Peyer's patch (tissue), 4 donors: ENCODE measurements around the gene THADA. TPM values are rescaled to one million over a fixed set of nuclear protein-coding genes. Genes with fewer than 3 reads are reported as not detected.

ENCODE experiments used
- DNase-seq, 3 donors: peaks; one replicate each; pipeline ENCODE4 v3.0.0-alpha.2; 2017 to 2019
- H3K27ac ChIP-seq, 4 donors: fragments of 200-600 bp; sonication (generic); one replicate each; pipeline ENCODE4 v1.5.1; 2016 to 2019
- H3K27me3 ChIP-seq, 2 donors: fragments of 200-600 bp; sonication (generic); one replicate each; pipeline ENCODE4 v1.5.1; 2019
- H3K36me3 ChIP-seq, 3 donors: fragments of 200-600 bp; sonication (generic); one replicate each; pipeline ENCODE4 v1.5.1; 2016 to 2019
- H3K4me1 ChIP-seq, 4 donors: fragments of 200-600 bp; sonication (generic); one replicate each; pipeline ENCODE4 v1.5.1; 2016 to 2019
- H3K4me3 ChIP-seq, 4 donors: fragments of 200-600 bp; sonication (generic); 1 replicate in 3 of 4; 2 replicates in 1 of 4; pipeline ENCODE4 v1.5.1; 2016 to 2019; ENCODE audit warnings: mild to moderate bottlenecking in 1 of 4
- H3K9me3 ChIP-seq, 4 donors: fragments of 200-600 bp; sonication (generic); one replicate each; pipeline ENCODE4 v1.5.1; 2016 to 2019; ENCODE audit warnings: mild to moderate bottlenecking in 1 of 4
- POLR2A ChIP-seq, 2 donors: fragments of 450-650 bp; IDR thresholded peaks; one replicate each; pipeline ENCODE4 v1.5.1; 2017; ENCODE audit warnings: antibody characterized with exemption in 2 of 2, mild to moderate bottlenecking in 2 of 2, moderate library complexity in 2 of 2
- total RNA-seq, 4 donors: library from RNA; depleted of rRNA; stranded (reverse); fragments of >200 nt; gene quantifications; one replicate each; pipeline ENCODE4 v1.1.0, GENCODE V29; 2016
- TF ChIP-seq, protein P1 (sequence below), 6 experiments: fragments of 450-650 bp in 4 of 6; fragments of 200-600 bp in 2 of 6; sonication (generic) in 1 of 6; IDR thresholded peaks; one replicate each; pipeline ENCODE4 v1.5.1; 2017 to 2019; ENCODE audit warnings: antibody characterized with exemption in 6 of 6, mild to moderate bottlenecking in 3 of 6, moderate library complexity in 1 of 6

The THADA gene
- total RNA-seq, 4 donors from 2014 or later, result 19.3 to 76.7 (median 26.3) TPM

DNA sequence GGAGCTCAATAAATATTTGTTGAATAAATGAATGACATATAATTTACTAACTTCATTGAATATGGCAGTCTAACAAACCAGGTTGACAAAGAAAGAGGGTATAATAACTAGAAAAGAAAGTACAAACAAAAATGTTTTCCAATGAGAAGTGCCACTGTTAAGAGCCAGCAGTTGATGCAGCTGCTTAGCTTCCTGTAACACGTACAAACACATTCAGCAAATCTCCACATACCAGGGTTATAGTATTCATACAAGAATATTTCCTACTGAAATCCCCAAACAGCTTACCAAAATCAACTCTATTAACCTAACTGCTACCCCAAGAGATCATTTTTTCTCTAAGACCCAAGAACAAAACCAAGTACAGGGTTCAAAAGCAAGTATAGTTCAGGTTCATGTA, 77.7 kb downstream of the THADA start:
- TF ChIP-seq POLR2A (IDR thresholded peaks at IDR 0.05), result no peak
- TF ChIP-seq, protein P1, sequence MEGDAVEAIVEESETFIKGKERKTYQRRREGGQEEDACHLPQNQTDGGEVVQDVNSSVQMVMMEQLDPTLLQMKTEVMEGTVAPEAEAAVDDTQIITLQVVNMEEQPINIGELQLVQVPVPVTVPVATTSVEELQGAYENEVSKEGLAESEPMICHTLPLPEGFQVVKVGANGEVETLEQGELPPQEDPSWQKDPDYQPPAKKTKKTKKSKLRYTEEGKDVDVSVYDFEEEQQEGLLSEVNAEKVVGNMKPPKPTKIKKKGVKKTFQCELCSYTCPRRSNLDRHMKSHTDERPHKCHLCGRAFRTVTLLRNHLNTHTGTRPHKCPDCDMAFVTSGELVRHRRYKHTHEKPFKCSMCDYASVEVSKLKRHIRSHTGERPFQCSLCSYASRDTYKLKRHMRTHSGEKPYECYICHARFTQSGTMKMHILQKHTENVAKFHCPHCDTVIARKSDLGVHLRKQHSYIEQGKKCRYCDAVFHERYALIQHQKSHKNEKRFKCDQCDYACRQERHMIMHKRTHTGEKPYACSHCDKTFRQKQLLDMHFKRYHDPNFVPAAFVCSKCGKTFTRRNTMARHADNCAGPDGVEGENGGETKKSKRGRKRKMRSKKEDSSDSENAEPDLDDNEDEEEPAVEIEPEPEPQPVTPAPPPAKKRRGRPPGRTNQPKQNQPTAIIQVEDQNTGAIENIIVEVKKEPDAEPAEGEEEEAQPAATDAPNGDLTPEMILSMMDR (IDR thresholded peaks at IDR 0.05), result no peak
- Histone ChIP-seq H3K4me3 (no peak overlapping the region), H3K36me3 (no peaks in the 10 kb centered on the region), H3K4me1 (peaks cover 0 to 16% (median 0%) of the 10 kb centered on the region in 4 donors), H3K9me3 (no peaks in the 10 kb centered on the region), H3K27me3 (no peaks in the 10 kb centered on the region), H3K27ac (peak overlapping the region in 3 of 4 donors; percentile 20 to 75 (median 70))
- DNase-seq, result no peak

GRCh38 chr2:43515807-43516497, 79.9 kb downstream of the THADA start:
- DNase-seq, result no peak
- H3K36me3 ChIP-seq, result no peaks in the 10 kb centered on the region
- H3K4me1 ChIP-seq, result peaks cover 0 to 16% (median 0%) of the 10 kb centered on the region in 4 donors
- H3K27ac ChIP-seq, result peak overlapping the region in 2 of 4 donors; percentile 57 to 75
- H3K9me3 ChIP-seq, result no peaks in the 10 kb centered on the region
- TF ChIP-seq, protein P1 (IDR thresholded peaks at IDR 0.05), result no peak
- TF ChIP-seq POLR2A (IDR thresholded peaks at IDR 0.05), result no peak
- no peak overlapping the region for H3K4me3 ChIP-seq
- no peaks in the 10 kb centered on the region for H3K27me3 ChIP-seq

- TF ChIP-seq, protein P1 (IDR thresholded peaks at IDR 0.05), result no peak
- no peak for TF ChIP-seq POLR2A (IDR thresholded peaks at IDR 0.05)
- peaks cover 0 to 15% (median 0%) of the 10 kb centered on the region in 4 donors for H3K4me1 ChIP-seq
- H3K27me3 ChIP-seq, result no peaks in the 10 kb centered on the region
- H3K9me3 ChIP-seq, result no peaks in the 10 kb centered on the region
- no peaks in the 10 kb centered on the region for H3K36me3 ChIP-seq
- H3K27ac ChIP-seq, result no peak overlapping the region
- no peak overlapping the region for H3K4me3 ChIP-seq
- DNase-seq, result no peak
Observed at GRCh38 chr2:43515248-43515647, 80.6 kb downstream of the THADA start.

GRCh38 chr2:43513796-43514195, 82.0 kb downstream of the THADA start:
- peak overlapping the region in 1 of 4 donors; percentile 52 for H3K27ac ChIP-seq
- H3K4me1 ChIP-seq, result peaks cover 0 to 7% (median 0%) of the 10 kb centered on the region in 4 donors
- TF ChIP-seq POLR2A (IDR thresholded peaks at IDR 0.05), result no peak
- TF ChIP-seq, protein P1 (IDR thresholded peaks at IDR 0.05), result no peak
- no peak overlapping the region for H3K4me3 ChIP-seq
- no peak for DNase-seq
- H3K9me3 ChIP-seq, result no peaks in the 10 kb centered on the region
- H3K27me3 ChIP-seq, result no peaks in the 10 kb centered on the region
- no peaks in the 10 kb centered on the region for H3K36me3 ChIP-seq

- Histone ChIP-seq H3K27ac (peak overlapping the region in 1 of 4 donors; percentile 52), H3K4me1 (peaks cover 0 to 5% (median 0%) of the 10 kb centered on the region in 4 donors)
- TF ChIP-seq, protein P1 (IDR thresholded peaks at IDR 0.05), result no peak
- TF ChIP-seq POLR2A (IDR thresholded peaks at IDR 0.05), result no peak
Observed at GRCh38 chr2:43513216-43513615, 82.6 kb downstream of the THADA start.

More at GRCh38 chr2:43513216-43513615, 82.6 kb downstream of the THADA start:
- Histone ChIP-seq H3K36me3 (no peaks in the 10 kb centered on the region), H3K4me3 (no peak overlapping the region), H3K9me3 (no peaks in the 10 kb centered on the region), H3K27me3 (no peaks in the 10 kb centered on the region)
- no peak for DNase-seq
